OCI-LY7 (cell line): ENCODE measurements around the gene CACNA2D2. TPM values are rescaled to one million over a fixed set of nuclear protein-coding genes. Genes with fewer than 3 reads are reported as not detected.

Experiments
- BruUV-seq: library from RNA; stranded (reverse); fragments of 400-500 nt; replicated peaks from 2 replicates; lab custom pipeline; 2021; lab: Mats Ljungman, UMichigan
- CTCF ChIA-PET: fragments of 300-600 bp; sonication (Branson Sonifier 250); formaldehyde crosslinking; loops from one replicate; lab custom pipeline; 2022; ENCODE audit warnings: antibody characterized with exemption; ENCODE audit not compliant: unreplicated experiment; lab: Charles Lee
- POLR2A ChIA-PET: fragments of 300-600 bp; sonication (Branson Sonifier 250); formaldehyde crosslinking; loops from one replicate; lab custom pipeline; 2022; ENCODE audit warnings: antibody characterized with exemption; lab: Charles Lee
- DNase-seq: peaks from one replicate; pipeline ENCODE4 v3.0.0-alpha.2; 2015; ENCODE audit warnings: low spot score
- H2AFZ ChIP-seq: fragments of 200-600 bp; sonication (generic), shearing (Covaris generic); 2 replicates; pipeline ENCODE4 v1.6.1; 2014; ENCODE audit warnings: mild to moderate bottlenecking, antibody characterized with exemption, low read length, moderate library complexity
- H3K27ac ChIP-seq: fragments of 200-600 bp; sonication (generic); 2 replicates; pipeline ENCODE4 v1.5.1; 2014; ENCODE audit warnings: mixed run types, low read depth, mild to moderate bottlenecking, moderate library complexity, low read length, inconsistent platforms; ENCODE audit not compliant: poor library complexity, severe bottlenecking
- H3K36me3 ChIP-seq: fragments of 200-600 bp; sonication (generic); 2 replicates; pipeline ENCODE4 v1.6.1; 2014; ENCODE audit warnings: mild to moderate bottlenecking, antibody characterized with exemption, low read length, moderate library complexity, mixed read lengths; ENCODE audit not compliant: insufficient read depth
- H3K4me1 ChIP-seq: fragments of 200-600 bp; sonication (generic); 2 replicates; pipeline ENCODE4 v1.5.1; 2014; ENCODE audit warnings: mild to moderate bottlenecking, low read length; ENCODE audit not compliant: insufficient read depth, poor library complexity, severe bottlenecking
- H3K4me2 ChIP-seq: fragments of 200-600 bp; sonication (generic); 2 replicates; pipeline ENCODE4 v1.6.1; 2014; ENCODE audit warnings: mild to moderate bottlenecking, low read length
- H3K4me3 ChIP-seq: fragments of 200-600 bp; sonication (generic); 2 replicates; pipeline ENCODE4 v1.5.1; 2014; ENCODE audit warnings: mild to moderate bottlenecking, low read depth, low read length; ENCODE audit not compliant: poor library complexity, severe bottlenecking
- H3K79me2 ChIP-seq: fragments of 200-600 bp; sonication (generic); 2 replicates; pipeline ENCODE4 v1.6.1; 2016; ENCODE audit warnings: low read depth, mild to moderate bottlenecking, low read length, moderate library complexity, mixed read lengths; ENCODE audit not compliant: insufficient read depth
- H3K9me2 ChIP-seq: fragments of 200-600 bp; sonication (generic); 2 replicates; pipeline ENCODE4 v1.6.1; 2016; ENCODE audit warnings: mild to moderate bottlenecking, low read length, mixed read lengths; ENCODE audit not compliant: insufficient read depth
- H3K9me3 ChIP-seq: fragments of 200-600 bp; sonication (generic); 2 replicates; pipeline ENCODE4 v1.6.1; 2014; ENCODE audit warnings: mild to moderate bottlenecking, mixed run types, low read length, mixed read lengths
- H4K20me1 ChIP-seq: fragments of 200-600 bp; sonication (generic); 2 replicates; pipeline ENCODE4 v1.6.1; 2014; ENCODE audit warnings: mild to moderate bottlenecking, antibody characterized with exemption, low read length, moderate library complexity, mixed read lengths; ENCODE audit not compliant: insufficient read depth
- EZH2phosphoT487 ChIP-seq: fragments of 200-600 bp; sonication (generic); IDR thresholded peaks from 2 replicates; pipeline ENCODE4 v1.6.1; 2018; ENCODE audit warnings: low read depth, borderline replicate concordance, mild to moderate bottlenecking, mixed run types, antibody characterized with exemption, low read length, moderate library complexity, mixed read lengths
- intact Hi-C: fragments of 100-400 bp; cut with micrococcal nuclease; formaldehyde crosslinking; loops from one replicate; pipeline ENCODE4 v1.10.0; 2022; ENCODE audit not compliant: unreplicated experiment
- total RNA-seq, 2 experiments: library from RNA; depleted of rRNA in 1 of 2; stranded (reverse); fragments of >200 nt in 1 of 2; shearing (Covaris generic) in 1 of 2; gene quantifications; 2 replicates each; pipeline ENCODE4 v1.2.3, GENCODE V29; 2014 to 2022
- TF ChIP-seq, protein P1 (sequence below): fragments of 200-600 bp; sonication (generic); conservative IDR thresholded peaks from 2 replicates; pipeline ENCODE4 v1.5.1; 2014; ENCODE audit warnings: mild to moderate bottlenecking, antibody characterized with exemption, low read length, moderate library complexity, mixed read lengths

Gene CACNA2D2
- total RNA-seq, 2 experiments from 2014 or later = 0.09 to 0.21 TPM

DNA sequence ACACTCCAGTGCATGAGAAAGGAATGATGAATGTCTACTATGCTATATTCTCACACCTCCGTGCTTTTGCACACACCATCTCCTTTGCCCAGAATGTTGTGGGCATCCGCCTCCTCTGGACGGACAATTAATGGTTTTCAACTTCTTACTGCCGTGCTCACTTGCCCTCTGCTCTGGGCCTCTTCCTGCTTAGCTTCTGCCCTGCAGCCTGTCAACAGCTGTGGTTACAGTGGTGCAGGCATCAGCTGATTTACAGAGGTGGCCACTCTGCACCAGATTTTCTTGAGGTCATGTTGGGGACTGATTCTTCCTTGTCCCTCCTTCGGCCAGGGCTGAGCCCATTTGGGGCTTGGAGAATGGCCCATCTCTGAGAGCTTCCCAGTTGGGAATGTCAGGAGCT is 87.6 kb downstream of the CACNA2D2 start:
- no peak overlapping the region for H3K4me3 ChIP-seq
- no peak for DNase-seq
- no peaks in the 10 kb centered on the region for H4K20me1 ChIP-seq
- no peaks in the 10 kb centered on the region for H3K4me1 ChIP-seq
- ChIA-PET POLR2A (no interaction called here), CTCF (no interaction called here)
- no peak overlapping the region for H3K27ac ChIP-seq
- no peaks in the 10 kb centered on the region for H3K79me2 ChIP-seq
- no peaks in the 10 kb centered on the region for H3K9me3 ChIP-seq
- no peaks in the 10 kb centered on the region for H3K9me2 ChIP-seq
- H3K4me2 ChIP-seq = no peak overlapping the region
- H2AFZ ChIP-seq = no peak overlapping the region
- BruUV-seq = no TSS peak
- intact Hi-C loops = no loop called here
- TF ChIP-seq, protein P1, sequence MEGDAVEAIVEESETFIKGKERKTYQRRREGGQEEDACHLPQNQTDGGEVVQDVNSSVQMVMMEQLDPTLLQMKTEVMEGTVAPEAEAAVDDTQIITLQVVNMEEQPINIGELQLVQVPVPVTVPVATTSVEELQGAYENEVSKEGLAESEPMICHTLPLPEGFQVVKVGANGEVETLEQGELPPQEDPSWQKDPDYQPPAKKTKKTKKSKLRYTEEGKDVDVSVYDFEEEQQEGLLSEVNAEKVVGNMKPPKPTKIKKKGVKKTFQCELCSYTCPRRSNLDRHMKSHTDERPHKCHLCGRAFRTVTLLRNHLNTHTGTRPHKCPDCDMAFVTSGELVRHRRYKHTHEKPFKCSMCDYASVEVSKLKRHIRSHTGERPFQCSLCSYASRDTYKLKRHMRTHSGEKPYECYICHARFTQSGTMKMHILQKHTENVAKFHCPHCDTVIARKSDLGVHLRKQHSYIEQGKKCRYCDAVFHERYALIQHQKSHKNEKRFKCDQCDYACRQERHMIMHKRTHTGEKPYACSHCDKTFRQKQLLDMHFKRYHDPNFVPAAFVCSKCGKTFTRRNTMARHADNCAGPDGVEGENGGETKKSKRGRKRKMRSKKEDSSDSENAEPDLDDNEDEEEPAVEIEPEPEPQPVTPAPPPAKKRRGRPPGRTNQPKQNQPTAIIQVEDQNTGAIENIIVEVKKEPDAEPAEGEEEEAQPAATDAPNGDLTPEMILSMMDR = no peak
- no peak for TF ChIP-seq EZH2phosphoT487
- no peaks in the 10 kb centered on the region for H3K36me3 ChIP-seq

- no peak overlapping the region for H2AFZ ChIP-seq
- H3K9me3 ChIP-seq = no peaks in the 10 kb centered on the region
- no peaks in the 10 kb centered on the region for H3K4me1 ChIP-seq
- no peaks in the 10 kb centered on the region for H3K36me3 ChIP-seq
- H3K4me3 ChIP-seq = no peak overlapping the region
- BruUV-seq = no TSS peak
- TF ChIP-seq, protein P1 = no peak; the same call in 1 of the 2 replicates
- TF ChIP-seq EZH2phosphoT487 = no peak
- no peak overlapping the region for H3K27ac ChIP-seq
- no peaks in the 10 kb centered on the region for H4K20me1 ChIP-seq
- CTCF ChIA-PET = no interaction called here
- H3K79me2 ChIP-seq = no peaks in the 10 kb centered on the region
- DNase-seq = no peak
- POLR2A ChIA-PET = no interaction called here
- intact Hi-C loops = no loop called here
- H3K4me2 ChIP-seq = no peak overlapping the region
- no peaks in the 10 kb centered on the region for H3K9me2 ChIP-seq
Measured at GRCh38 chr3:50415061-50415460, 88.4 kb downstream of the CACNA2D2 start.

- Histone ChIP-seq H3K27ac (no peak overlapping the region), H2AFZ (no peak overlapping the region), H3K4me3 (no peak overlapping the region), H3K9me2 (no peaks in the 10 kb centered on the region), H4K20me1 (no peaks in the 10 kb centered on the region), H3K36me3 (no peaks in the 10 kb centered on the region), H3K4me1 (no peaks in the 10 kb centered on the region), H3K79me2 (no peaks in the 10 kb centered on the region), H3K9me3 (no peaks in the 10 kb centered on the region), H3K4me2 (no peak overlapping the region)
- BruUV-seq = no TSS peak
- DNase-seq = no peak
- TF ChIP-seq, protein P1 = no peak
- TF ChIP-seq EZH2phosphoT487 = no peak
- ChIA-PET POLR2A (no interaction called here), CTCF (no interaction called here)
- intact Hi-C loops = no loop called here
Measured at GRCh38 chr3:50414616-50415015, 88.8 kb downstream of the CACNA2D2 start.
